ENCODE measurements around the gene DRICH1. TPM values are rescaled to one million over a fixed set of nuclear protein-coding genes. Genes with fewer than 3 reads are reported as not detected.
"Not testable (repeated sequence)": the region's sequence is repeated elsewhere in the genome, so short reads cannot be mapped to it uniquely, and the experiment has no call there.

Gene DRICH1, protein sequence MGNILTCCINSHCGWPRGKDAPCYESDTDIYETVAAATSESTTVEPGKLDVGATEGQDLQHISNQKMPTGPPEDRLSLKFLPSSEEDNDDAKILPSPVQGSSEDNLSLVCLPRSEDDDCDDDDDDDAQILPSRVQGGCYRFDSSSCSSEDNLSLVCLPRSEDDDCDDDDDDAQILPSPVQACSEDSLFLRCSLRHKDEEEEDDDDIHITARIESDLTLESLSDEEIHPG
- 0.43 TPM in 1 of 2 replicates, not detected in the other for total RNA-seq
- long read RNA-seq, result 0 reads

DNA sequence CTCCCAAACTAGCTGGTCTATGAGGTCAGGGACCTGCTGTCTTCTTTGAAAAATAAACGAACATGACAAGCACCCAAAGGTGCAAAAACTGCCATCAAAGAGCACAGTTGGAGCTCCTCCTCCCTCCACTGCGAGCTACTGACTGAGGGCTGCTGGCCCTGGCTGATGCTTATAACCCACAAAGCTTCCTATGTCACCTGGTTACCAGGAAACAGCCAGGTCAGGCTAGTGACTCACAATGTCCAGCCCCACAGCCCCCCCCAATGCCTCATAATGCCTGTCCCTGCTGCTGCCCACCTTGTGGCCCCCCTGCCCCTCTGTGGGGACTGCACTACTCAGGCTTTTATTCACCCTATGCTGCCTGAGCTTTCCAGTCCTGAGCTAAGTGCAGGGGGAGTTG lies at the start of gene DRICH1:
Gene DRICH1, minus strand, starts transcription at position 144 of the 400 bp plus-strand sequence. CDS start 298 bp downstream, outside the sequence.
- TF ChIP-seq, protein P1, sequence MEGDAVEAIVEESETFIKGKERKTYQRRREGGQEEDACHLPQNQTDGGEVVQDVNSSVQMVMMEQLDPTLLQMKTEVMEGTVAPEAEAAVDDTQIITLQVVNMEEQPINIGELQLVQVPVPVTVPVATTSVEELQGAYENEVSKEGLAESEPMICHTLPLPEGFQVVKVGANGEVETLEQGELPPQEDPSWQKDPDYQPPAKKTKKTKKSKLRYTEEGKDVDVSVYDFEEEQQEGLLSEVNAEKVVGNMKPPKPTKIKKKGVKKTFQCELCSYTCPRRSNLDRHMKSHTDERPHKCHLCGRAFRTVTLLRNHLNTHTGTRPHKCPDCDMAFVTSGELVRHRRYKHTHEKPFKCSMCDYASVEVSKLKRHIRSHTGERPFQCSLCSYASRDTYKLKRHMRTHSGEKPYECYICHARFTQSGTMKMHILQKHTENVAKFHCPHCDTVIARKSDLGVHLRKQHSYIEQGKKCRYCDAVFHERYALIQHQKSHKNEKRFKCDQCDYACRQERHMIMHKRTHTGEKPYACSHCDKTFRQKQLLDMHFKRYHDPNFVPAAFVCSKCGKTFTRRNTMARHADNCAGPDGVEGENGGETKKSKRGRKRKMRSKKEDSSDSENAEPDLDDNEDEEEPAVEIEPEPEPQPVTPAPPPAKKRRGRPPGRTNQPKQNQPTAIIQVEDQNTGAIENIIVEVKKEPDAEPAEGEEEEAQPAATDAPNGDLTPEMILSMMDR (IDR thresholded peaks at IDR 0.05), result no peak
- DNase-seq (ENCODE audit: extremely low spot score, unreplicated experiment), result no peak
- H3K4me3 Mint-ChIP-seq (ENCODE audit: unreplicated experiment), result no peak within 1 kb of the TSS
- H3K36me3 Mint-ChIP-seq (ENCODE audit: unreplicated experiment), result no peaks in the 10 kb centered on the region
- no peaks in the 10 kb centered on the region for H3K4me1 Mint-ChIP-seq (ENCODE audit: unreplicated experiment)
- no peak within 1 kb of the TSS for H3K27ac Mint-ChIP-seq (ENCODE audit: unreplicated experiment)
- H3K27me3 Mint-ChIP-seq (ENCODE audit: unreplicated experiment), result no peaks in the 10 kb centered on the region
- H3K9me3 Mint-ChIP-seq (ENCODE audit: unreplicated experiment), result no peaks in the 10 kb centered on the region

DNA sequence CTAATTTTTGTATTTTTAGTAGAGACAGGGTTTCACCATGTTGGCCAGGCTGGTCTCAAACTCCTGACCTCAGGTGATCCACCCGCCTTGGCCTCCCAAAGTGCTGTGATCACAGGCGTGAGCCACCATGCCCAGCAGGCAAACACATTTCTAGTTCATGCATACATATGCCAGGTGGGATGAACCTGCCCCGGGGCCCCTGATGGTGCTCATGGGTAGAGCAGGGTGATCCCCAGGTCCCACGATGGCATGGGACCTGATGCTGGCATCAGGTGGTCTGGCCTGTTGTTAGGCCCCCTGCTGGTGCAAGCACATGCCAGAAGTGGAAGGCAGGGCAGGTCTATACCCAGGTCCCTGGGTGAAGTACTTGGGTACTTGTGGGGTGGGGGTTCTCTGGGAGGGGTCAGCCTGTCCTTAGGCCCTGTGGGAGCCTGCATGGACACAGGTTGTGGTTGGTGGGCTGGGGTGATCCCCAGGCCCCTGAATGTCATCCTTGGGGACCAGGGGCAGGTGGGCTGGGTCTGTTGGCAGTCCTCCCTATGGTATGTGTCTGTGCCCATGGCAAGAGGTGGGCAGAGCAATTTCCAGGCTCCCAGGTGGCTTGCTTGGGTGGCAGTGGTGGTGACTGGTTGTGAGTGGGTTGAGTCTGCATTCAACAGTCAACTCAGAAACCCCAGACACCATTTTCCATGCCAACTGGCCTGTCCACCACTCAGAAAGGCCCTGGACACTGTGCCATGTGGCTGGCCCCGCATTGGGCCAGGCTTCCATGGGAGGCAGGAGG lies 49.1 kb upstream of the DRICH1 start:
- Mint-ChIP-seq H3K4me3 (ENCODE audit: unreplicated experiment) (no peak overlapping the region), H3K4me1 (ENCODE audit: unreplicated experiment) (no peaks in the 10 kb centered on the region), H3K27ac (ENCODE audit: unreplicated experiment) (no peak overlapping the region), H3K36me3 (ENCODE audit: unreplicated experiment) (peaks cover 20% of the 10 kb centered on the region), H3K9me3 (ENCODE audit: unreplicated experiment) (no peaks in the 10 kb centered on the region), H3K27me3 (ENCODE audit: unreplicated experiment) (no peaks in the 10 kb centered on the region)
- DNase-seq (ENCODE audit: extremely low spot score, unreplicated experiment), result no peak
- TF ChIP-seq, protein P1 (IDR thresholded peaks at IDR 0.05), result no peak

DNA sequence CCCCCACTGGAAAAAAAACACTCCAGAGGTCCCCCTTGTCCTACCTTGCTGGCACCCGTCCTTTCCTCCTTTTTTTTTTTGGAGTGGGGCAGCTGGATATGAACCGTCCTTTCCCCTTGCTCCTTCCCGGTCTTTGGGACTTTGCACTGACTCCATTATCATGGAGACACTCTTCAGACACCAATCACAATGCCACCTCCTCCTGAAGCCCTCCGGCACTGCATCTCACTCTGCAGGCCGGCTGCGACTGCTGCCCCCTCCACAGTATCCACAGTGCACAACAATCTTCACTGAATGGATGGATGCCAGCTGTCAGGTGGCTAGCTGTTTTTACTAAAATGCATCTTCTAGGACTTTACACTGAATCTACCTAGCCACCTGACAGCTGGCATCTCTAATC lies 46.0 kb upstream of the DRICH1 start:
- H3K27me3 Mint-ChIP-seq (ENCODE audit: unreplicated experiment), result no peaks in the 10 kb centered on the region
- no peaks in the 10 kb centered on the region for H3K4me1 Mint-ChIP-seq (ENCODE audit: unreplicated experiment)
- peaks cover 20% of the 10 kb centered on the region for H3K36me3 Mint-ChIP-seq (ENCODE audit: unreplicated experiment)
- DNase-seq (ENCODE audit: extremely low spot score, unreplicated experiment), result no peak
- TF ChIP-seq, protein P1 (IDR thresholded peaks at IDR 0.05), result no peak
- no peak overlapping the region for H3K27ac Mint-ChIP-seq (ENCODE audit: unreplicated experiment)
- no peaks in the 10 kb centered on the region for H3K9me3 Mint-ChIP-seq (ENCODE audit: unreplicated experiment)
- H3K4me3 Mint-ChIP-seq (ENCODE audit: unreplicated experiment), result no peak overlapping the region

DNA sequence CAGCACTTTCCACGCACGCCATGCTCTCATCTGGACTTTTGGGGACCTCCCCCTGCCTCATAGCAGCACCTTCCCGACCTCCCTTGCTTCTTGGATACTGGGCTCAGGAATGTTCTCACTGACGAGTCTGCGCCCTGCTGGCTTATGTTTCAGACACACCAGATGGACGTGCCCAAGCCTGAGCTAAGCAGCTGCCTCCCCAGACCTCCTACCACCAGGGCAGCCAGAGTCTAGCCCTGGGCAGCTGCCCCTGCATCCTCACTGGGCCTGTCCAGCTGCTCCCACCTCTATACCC lies 45.5 kb upstream of the DRICH1 start:
- Mint-ChIP-seq H3K9me3 (ENCODE audit: unreplicated experiment) (no peaks in the 10 kb centered on the region), H3K4me3 (ENCODE audit: unreplicated experiment) (no peak overlapping the region), H3K27me3 (ENCODE audit: unreplicated experiment) (no peaks in the 10 kb centered on the region), H3K4me1 (ENCODE audit: unreplicated experiment) (no peaks in the 10 kb centered on the region), H3K36me3 (ENCODE audit: unreplicated experiment) (peaks cover 17% of the 10 kb centered on the region), H3K27ac (ENCODE audit: unreplicated experiment) (no peak overlapping the region)
- no peak for DNase-seq (ENCODE audit: extremely low spot score, unreplicated experiment)
- TF ChIP-seq, protein P1 (IDR thresholded peaks at IDR 0.05), result no peak

DNA sequence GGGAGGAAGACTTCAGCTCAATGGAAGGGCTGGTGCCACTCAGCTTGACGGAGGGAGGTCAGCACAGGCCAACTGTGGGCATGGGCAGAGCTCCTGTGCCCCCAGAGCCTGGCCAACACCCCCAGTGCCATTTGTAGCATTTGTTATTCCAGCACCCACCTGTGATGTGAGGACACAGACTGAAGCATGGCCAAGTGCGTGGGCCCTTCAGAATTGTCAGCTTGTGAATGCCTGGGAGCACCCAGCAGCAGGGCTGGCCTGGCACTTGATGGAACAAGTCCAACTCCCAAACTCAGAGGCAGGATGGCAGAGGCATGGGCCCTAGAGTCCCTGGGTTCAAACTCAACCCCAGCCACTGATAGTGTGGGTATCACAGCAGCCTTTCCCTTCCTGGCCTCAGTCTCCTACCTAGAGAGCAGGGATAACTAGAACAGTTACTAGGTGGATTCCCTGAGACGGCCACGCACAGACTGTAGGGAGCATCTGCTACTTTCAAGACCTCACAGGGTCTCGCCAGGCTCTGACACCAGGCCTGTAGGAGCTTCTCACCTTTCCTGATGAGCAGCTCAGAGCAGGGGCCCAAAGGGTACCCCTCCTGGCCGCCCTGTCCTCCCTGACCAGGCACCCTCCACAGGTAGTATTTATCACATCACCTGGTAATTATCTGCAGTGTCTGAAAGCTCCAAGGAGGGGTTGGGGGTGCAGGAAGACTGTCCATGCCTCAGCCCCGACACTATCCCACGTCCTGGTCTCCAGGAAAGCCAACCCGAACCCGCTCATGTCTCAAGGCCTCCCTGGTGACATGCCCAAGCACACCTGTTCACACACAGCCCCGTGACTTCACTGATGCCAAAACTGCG lies 45.0 kb upstream of the DRICH1 start:
- H3K4me1 Mint-ChIP-seq (ENCODE audit: unreplicated experiment); H3K27ac Mint-ChIP-seq (ENCODE audit: unreplicated experiment): not testable (repeated sequence)

More for the DNA sequence above, 45.0 kb upstream of the DRICH1 start:
- H3K4me3 Mint-ChIP-seq (ENCODE audit: unreplicated experiment); H3K9me3 Mint-ChIP-seq (ENCODE audit: unreplicated experiment); H3K27me3 Mint-ChIP-seq (ENCODE audit: unreplicated experiment); DNase-seq (ENCODE audit: extremely low spot score, unreplicated experiment): not testable (repeated sequence)
- peaks cover 15% of the 10 kb centered on the region for H3K36me3 Mint-ChIP-seq (ENCODE audit: unreplicated experiment)

Data from osteocyte (in vitro differentiated cells).